H1 (cell line): Measurements from ENCODE around the gene NBAS. TPM values are rescaled to one million over a fixed set of nuclear protein-coding genes. Genes with fewer than 3 reads are reported as not detected.

Experiments
- CTCF ChIA-PET: fragments of 300-600 bp; sonication (Branson Sonifier 250); formaldehyde crosslinking; loops from one replicate; lab custom pipeline; 2021; ENCODE audit not compliant: partially characterized antibody; lab: Charles Lee
- POLR2A ChIA-PET: fragments of 300-600 bp; sonication (Branson Sonifier 250); formaldehyde crosslinking; loops from one replicate; lab custom pipeline; 2021; ENCODE audit warnings: inconsistent platforms; ENCODE audit not compliant: partially characterized antibody; lab: Charles Lee
- DNase-seq, 2 experiments: peaks; one replicate each; pipeline versions ENCODE4 v3.0.0 to v3.0.0-alpha.2; 2010 to 2022; ENCODE audit warnings: low spot score in 2 of 2, low read depth in 1 of 2, mixed read lengths in 1 of 2
- FAIRE-seq: peaks from 2 replicates; lab custom pipeline; 2011; peaks lifted over from hg19 to GRCh38; lab: Jason Lieb, UNC
- H2AFZ ChIP-seq: 2 replicates; pipeline ENCODE4 v1.8.1; 2012; ENCODE audit warnings: low read length, inconsistent platforms
- H2AK5ac ChIP-seq: 2 replicates; pipeline ENCODE4 v1.6.1; 2013; ENCODE audit warnings: low read depth, low read length
- H2BK120ac ChIP-seq: replicated peaks from 2 replicates; pipeline ENCODE3; 2013; ENCODE audit warnings: low read depth, low read length, inconsistent platforms
- H2BK12ac ChIP-seq: 2 replicates; pipeline ENCODE4 v1.6.1; 2013; ENCODE audit warnings: low read depth, low read length
- H2BK15ac ChIP-seq: 2 replicates; pipeline ENCODE4 v1.6.1; 2013; ENCODE audit warnings: low read length
- H2BK20ac ChIP-seq: 2 replicates; pipeline ENCODE4 v1.6.1; 2013; ENCODE audit warnings: low read length
- H2BK5ac ChIP-seq: 2 replicates; pipeline ENCODE4 v1.6.1; 2013; ENCODE audit warnings: low read depth, low read length
- H3K14ac ChIP-seq: 2 replicates; pipeline ENCODE4 v1.6.1; 2013; ENCODE audit warnings: inconsistent platforms; ENCODE audit not compliant: insufficient read length
- H3K18ac ChIP-seq: 2 replicates; pipeline ENCODE4 v1.6.1; 2013; ENCODE audit warnings: low read length; ENCODE audit errors: extremely low read depth
- H3K23ac ChIP-seq: 2 replicates; pipeline ENCODE4 v1.6.1; 2013; ENCODE audit warnings: inconsistent platforms; ENCODE audit not compliant: insufficient read length
- H3K23me2 ChIP-seq: 2 replicates; pipeline ENCODE4 v1.6.1; 2013; ENCODE audit warnings: low read depth, low read length
- H3K27ac ChIP-seq: 2 replicates; pipeline ENCODE4 v1.6.1; 2011; ENCODE audit warnings: low read depth, low read length, inconsistent platforms
- H3K27me3 ChIP-seq, 4 experiments: replicated peaks in 1 of 4; 1 replicate in 1 of 4; 2 replicates in 3 of 4; pipeline versions ENCODE4 v1.6.1 to v1.8.1; 2011 to 2013; ENCODE audit warnings: low read length in 3 of 4, mild to moderate bottlenecking in 3 of 4, inconsistent platforms in 2 of 4, mixed read lengths in 2 of 4, moderate library complexity in 1 of 4; ENCODE audit not compliant: control insufficient read depth in 3 of 4, insufficient read depth in 3 of 4; ENCODE audit errors: extremely low read depth in 1 of 4
- H3K36me3 ChIP-seq, 4 experiments: 2 replicates each; pipeline versions ENCODE4 v1.6.1 to v1.8.1; 2011 to 2013; ENCODE audit warnings: mild to moderate bottlenecking in 4 of 4, low read length in 3 of 4, moderate library complexity in 2 of 4, control low read depth in 1 of 4, inconsistent platforms in 1 of 4; ENCODE audit not compliant: insufficient read depth in 4 of 4, control insufficient read depth in 2 of 4
- H3K4ac ChIP-seq: replicated peaks from 2 replicates; pipeline ENCODE3; 2013; ENCODE audit warnings: low read length, low read depth, mixed read lengths, inconsistent platforms; ENCODE audit not compliant: insufficient read length
- H3K4me1 ChIP-seq, 4 experiments: replicated peaks in 1 of 4; 1 replicate in 1 of 4; 2 replicates in 3 of 4; pipeline versions ENCODE4 v1.6.1 to v1.8.1; 2011 to 2013; ENCODE audit warnings: low read length in 3 of 4, inconsistent platforms in 2 of 4, mixed read lengths in 1 of 4; ENCODE audit not compliant: insufficient read depth in 4 of 4, control insufficient read depth in 3 of 4
- H3K4me2 ChIP-seq, 2 experiments: 2 replicates each; pipeline versions ENCODE4 v1.6.1 to v1.8.1; 2011 to 2013; ENCODE audit warnings: low read depth in 2 of 2, low read length in 2 of 2, control low read depth in 1 of 2, inconsistent platforms in 1 of 2, mild to moderate bottlenecking in 1 of 2; ENCODE audit not compliant: insufficient read depth in 1 of 2
- H3K4me3 ChIP-seq, 4 experiments: fragments of 200-600, 300-600 bp in 1 of 4; sonication (generic), shearing (Covaris generic), sonication (Bioruptor Twin) in 1 of 4; 2 replicates each; pipeline versions ENCODE4 v1.5.1 to v1.8.1; 2011 to 2016; ENCODE audit warnings: low read length in 4 of 4, low read depth in 3 of 4, control low read depth in 2 of 4, inconsistent platforms in 2 of 4, mild to moderate bottlenecking in 2 of 4, mixed read lengths in 1 of 4, moderate library complexity in 1 of 4; ENCODE audit not compliant: insufficient read depth in 2 of 4; ENCODE audit errors: extremely low read depth in 1 of 4
- H3K56ac ChIP-seq: replicated peaks from 2 replicates; pipeline ENCODE3; 2013; ENCODE audit warnings: low read depth, mild to moderate bottlenecking, mixed read lengths, low read length, inconsistent platforms; ENCODE audit not compliant: insufficient read length
- H3K79me1 ChIP-seq: 2 replicates; pipeline ENCODE4 v1.6.1; 2013; ENCODE audit warnings: low read depth, low read length, control low read depth
- H3K79me2 ChIP-seq, 2 experiments: 2 replicates each; pipeline versions ENCODE4 v1.6.1 to v1.8.1; 2012 to 2013; ENCODE audit warnings: low read length in 2 of 2, mild to moderate bottlenecking in 2 of 2, inconsistent platforms in 1 of 2; ENCODE audit not compliant: insufficient read depth in 2 of 2, control insufficient read depth in 1 of 2
- H3K9ac ChIP-seq, 4 experiments: replicated peaks in 1 of 4; 1 replicate in 1 of 4; 2 replicates in 3 of 4; pipeline versions ENCODE4 v1.6.1 to v1.8.1; 2011 to 2013; ENCODE audit warnings: low read depth in 3 of 4, low read length in 3 of 4, control low read depth in 2 of 4, mild to moderate bottlenecking in 2 of 4, moderate library complexity in 2 of 4, inconsistent platforms in 1 of 4; ENCODE audit errors: extremely low read depth in 1 of 4
- H3K9me3 ChIP-seq, 2 experiments: 2 replicates each; pipeline versions ENCODE4 v1.6.1 to v1.8.1; 2012 to 2013; ENCODE audit warnings: mild to moderate bottlenecking in 2 of 2, moderate library complexity in 2 of 2, control low read depth in 1 of 2, inconsistent platforms in 1 of 2, low read depth in 1 of 2, low read length in 1 of 2, mixed read lengths in 1 of 2; ENCODE audit not compliant: insufficient read depth in 2 of 2
- H4K20me1 ChIP-seq, 2 experiments: replicated peaks in 1 of 2; 2 replicates each; pipeline versions ENCODE3 to v1.8.1; 2011 to 2013; ENCODE audit warnings: inconsistent platforms in 2 of 2, low read length in 2 of 2, mild to moderate bottlenecking in 1 of 2; ENCODE audit not compliant: insufficient read depth in 2 of 2, control insufficient read depth in 1 of 2
- H4K5ac ChIP-seq: 2 replicates; pipeline ENCODE4 v1.6.1; 2013; ENCODE audit warnings: low read length, low read depth, mixed read lengths, inconsistent platforms; ENCODE audit not compliant: insufficient read length
- H4K8ac ChIP-seq: 2 replicates; pipeline ENCODE4 v1.8.0; 2013; ENCODE audit warnings: mild to moderate bottlenecking, moderate library complexity, low read length, inconsistent platforms; ENCODE audit not compliant: insufficient read depth; ENCODE audit errors: extremely low read depth
- H4K91ac ChIP-seq: replicated peaks from 2 replicates; pipeline ENCODE3; 2013; ENCODE audit warnings: low read length, mixed read lengths, inconsistent platforms; ENCODE audit not compliant: insufficient read length
- BRCA1 ChIP-seq: IDR thresholded peaks from 2 replicates; pipeline ENCODE4 v1.6.1; 2012; ENCODE audit warnings: low read depth, low read length, improper control_type of control experiment
- EZH2 ChIP-seq: fragments of 200-600 bp; sonication (generic); IDR thresholded peaks from 2 replicates; pipeline ENCODE4 v1.7.1; 2012; ENCODE audit warnings: low read depth, mild to moderate bottlenecking, moderate library complexity, low read length, inconsistent platforms; ENCODE audit not compliant: severe bottlenecking
- GABPA ChIP-seq: IDR thresholded peaks from 2 replicates; pipeline ENCODE4 v1.6.1; 2011; ENCODE audit warnings: mild to moderate bottlenecking, low read length, moderate library complexity, borderline replicate concordance; ENCODE audit not compliant: insufficient read depth
- HDAC2 ChIP-seq, 2 experiments: fragments of 300-600 bp in 1 of 2; sonication (generic) in 1 of 2; IDR thresholded peaks; 2 replicates each; pipeline ENCODE4 v1.6.1; 2011 to 2012; ENCODE audit warnings: low read depth in 2 of 2, low read length in 2 of 2, mild to moderate bottlenecking in 2 of 2, moderate library complexity in 2 of 2, borderline replicate concordance in 1 of 2, inconsistent platforms in 1 of 2
- HDAC6 ChIP-seq: IDR thresholded peaks from one replicate; pipeline ENCODE4 v1.7.1; 2012; ENCODE audit warnings: low read depth, mild to moderate bottlenecking, inconsistent platforms, low read length, moderate library complexity
- POLR2A ChIP-seq, 2 experiments: IDR thresholded peaks; 1 replicate in 1 of 2; 2 replicates in 1 of 2; pipeline ENCODE4 v1.6.1; 2011; ENCODE audit warnings: low read depth in 2 of 2, low read length in 2 of 2, mild to moderate bottlenecking in 2 of 2; ENCODE audit errors: control extremely low read depth in 1 of 2
- RAD21 ChIP-seq, 2 experiments: IDR thresholded peaks in 1 of 2; conservative IDR thresholded peaks in 1 of 2; 2 replicates each; pipeline ENCODE4 v1.6.1; 2011; ENCODE audit warnings: low read depth in 2 of 2, low read length in 2 of 2, improper control_type of control experiment in 1 of 2, inconsistent platforms in 1 of 2, mild to moderate bottlenecking in 1 of 2, moderate library complexity in 1 of 2
- SP2 ChIP-seq: IDR thresholded peaks from 2 replicates; pipeline ENCODE4 v1.6.1; 2012; ENCODE audit warnings: mild to moderate bottlenecking, low read length, inconsistent platforms
- SRF ChIP-seq: IDR thresholded peaks from 2 replicates; pipeline ENCODE4 v1.6.1; 2011; ENCODE audit warnings: mild to moderate bottlenecking, low read depth, low read length, moderate library complexity
- TEAD4 ChIP-seq: IDR thresholded peaks from 2 replicates; pipeline ENCODE4 v1.6.1; 2012; ENCODE audit warnings: low read depth, low read length, inconsistent platforms, mixed read lengths
- ZNF274 ChIP-seq: IDR thresholded peaks from 2 replicates; pipeline ENCODE4 v1.7.0; 2012; ENCODE audit warnings: low read length, borderline replicate concordance; ENCODE audit errors: extremely low read depth
- WGBS, 2 experiments: shearing (Covaris generic) in 1 of 2; methylation state at CpG; one replicate each; pipeline versions ENCODE4 v1.1.6 to v1.1.7; 2013 to 2015; ENCODE audit warnings: low lambda C conversion rate in 2 of 2, mixed read lengths in 2 of 2, inconsistent platforms in 1 of 2, low coverage in 1 of 2, missing lambda C conversion rate in 1 of 2; ENCODE audit not compliant: insufficient replicate concordance in 2 of 2, insufficient coverage in 1 of 2, insufficient read length in 1 of 2; ENCODE audit errors: extremely low coverage in 1 of 2, missing lambda C conversion rate in 1 of 2; 5-methylcytosine and 5-hydroxymethylcytosine counted together
- polyA plus RNA-seq, 7 experiments: library from polyadenylated mRNA; depleted of rRNA in 3 of 7; stranded (reverse) in 5 of 7; unstranded in 2 of 7; fragments of >200 nt in 5 of 7; fragments of 200-250 nt in 2 of 7; gene quantifications; 1 replicate in 5 of 7; 2 replicates in 1 of 7; 4 replicates in 1 of 7; pipeline versions ENCODE4 v1.2.1 to v1.2.3, GENCODE V29; 2011 to 2013; ENCODE audit warnings: missing spikeins in 2 of 7, mixed read lengths in 2 of 7
- total RNA-seq: library from RNA; stranded (reverse); fragmentation: NEBNext Ultra II Directional; extraction: Animal tissue kit (Norgen Biotek cat#: 25700); gene quantifications from 2 replicates; pipeline ENCODE4 v1.2.1, GENCODE V29; 2021
- TF ChIP-seq, protein P1 (sequence below): IDR thresholded peaks from 2 replicates; pipeline ENCODE4 v1.6.1; 2012; ENCODE audit warnings: inconsistent platforms
- TF ChIP-seq, protein P2 (sequence below): IDR thresholded peaks from 2 replicates; pipeline ENCODE4 v1.6.1; 2012; ENCODE audit warnings: inconsistent platforms

Gene NBAS
- total and polyA plus RNA-seq, 2 of the 8 experiments (the other 6 are each of a cell fraction or from before 2014, with no cell fraction given): 19.6 to 34.8 TPM

DNA sequence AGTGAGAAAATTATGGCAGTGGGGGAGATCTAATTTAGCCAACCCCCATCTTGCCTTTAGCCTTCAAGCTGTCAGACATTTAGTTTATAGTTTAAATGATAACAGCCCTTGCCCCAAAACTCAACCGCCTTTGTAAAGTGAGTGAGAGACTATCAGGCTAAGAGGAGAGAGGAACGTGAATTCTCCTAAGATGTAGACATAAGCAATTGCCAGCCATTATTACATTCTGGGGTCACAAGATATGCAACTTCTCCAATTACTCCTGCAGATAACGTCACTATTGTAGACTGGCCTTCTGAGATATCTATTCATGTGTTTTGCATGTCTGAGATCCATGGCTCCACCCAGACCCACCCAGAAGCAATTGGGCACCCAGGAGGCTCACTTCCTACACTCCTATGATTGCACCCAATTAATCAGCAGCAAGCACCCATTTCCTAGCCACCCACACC, 307.3 kb downstream of the NBAS start:
- H2AFZ ChIP-seq: no peak overlapping the region
- H2BK20ac ChIP-seq: no peak overlapping the region
- no peaks in the 10 kb centered on the region for H3K79me2 ChIP-seq
- ChIA-PET CTCF (no interaction called here), POLR2A (no interaction called here)
- H3K56ac ChIP-seq: no peak overlapping the region
- no peak overlapping the region for H3K4me2 ChIP-seq
- H3K14ac ChIP-seq: no peak overlapping the region
- no peak overlapping the region for H3K23ac ChIP-seq
- 92% methylated on average over 3 of the region's 3 CpGs; no CpG with 5 or more reads in 1 of the 2 experiments for WGBS, 2 experiments
- H4K5ac ChIP-seq: no peak overlapping the region
- no peak overlapping the region for H3K4me3 ChIP-seq
- H2BK15ac ChIP-seq: no peak overlapping the region
- no peaks in the 10 kb centered on the region for H3K4me1 ChIP-seq
- H2BK120ac ChIP-seq: no peak overlapping the region
- no peaks in the 10 kb centered on the region for H3K36me3 ChIP-seq
- no peak overlapping the region for H3K27ac ChIP-seq
- DNase-seq: no peak
- FAIRE-seq: no peak
- no peak overlapping the region for H2BK12ac ChIP-seq
- no peak overlapping the region for H4K91ac ChIP-seq
- no peak overlapping the region for H4K8ac ChIP-seq
- no peak overlapping the region for H3K9ac ChIP-seq
- H3K23me2 ChIP-seq: no peaks in the 10 kb centered on the region
- no peak overlapping the region for H3K18ac ChIP-seq
- no peak overlapping the region for H3K4ac ChIP-seq
- no peaks in the 10 kb centered on the region for H3K79me1 ChIP-seq
- H2AK5ac ChIP-seq: no peak overlapping the region
- 0 out of 4 replicates have a peak, but pooled peaks cover 4 to 8% of the 10 kb centered on the region in 2 experiments for H3K9me3 ChIP-seq
- no peak overlapping the region for H2BK5ac ChIP-seq
- no peaks in the 10 kb centered on the region for H4K20me1 ChIP-seq
- H3K27me3 ChIP-seq: no peaks in the 10 kb centered on the region
- TF ChIP-seq RAD21 (IDR thresholded peaks at IDR 0.05 in 1 of 2, conservative IDR thresholded peaks at IDR 0.05 in 1 of 2; ENCODE audit: low read depth in 2 of 2, low read length in 2 of 2): no peak
- no peak for TF ChIP-seq GABPA
- no peak for TF ChIP-seq SP2
- no peak for TF ChIP-seq HDAC2 (IDR thresholded peaks at IDR 0.05; ENCODE audit: borderline replicate concordance in 1 of 2, low read depth in 2 of 2, low read length in 2 of 2)
- TF ChIP-seq SRF: no peak
- no peak for TF ChIP-seq EZH2
- TF ChIP-seq TEAD4: no peak
- no peak for TF ChIP-seq POLR2A (IDR thresholded peaks at IDR 0.05; ENCODE audit: control extremely low read depth in 1 of 2, low read depth in 2 of 2, low read length in 2 of 2)
- TF ChIP-seq, protein P1, sequence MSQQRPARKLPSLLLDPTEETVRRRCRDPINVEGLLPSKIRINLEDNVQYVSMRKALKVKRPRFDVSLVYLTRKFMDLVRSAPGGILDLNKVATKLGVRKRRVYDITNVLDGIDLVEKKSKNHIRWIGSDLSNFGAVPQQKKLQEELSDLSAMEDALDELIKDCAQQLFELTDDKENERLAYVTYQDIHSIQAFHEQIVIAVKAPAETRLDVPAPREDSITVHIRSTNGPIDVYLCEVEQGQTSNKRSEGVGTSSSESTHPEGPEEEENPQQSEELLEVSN: no peak
- no peak for TF ChIP-seq BRCA1
- TF ChIP-seq HDAC6: no peak
- TF ChIP-seq, protein P2, sequence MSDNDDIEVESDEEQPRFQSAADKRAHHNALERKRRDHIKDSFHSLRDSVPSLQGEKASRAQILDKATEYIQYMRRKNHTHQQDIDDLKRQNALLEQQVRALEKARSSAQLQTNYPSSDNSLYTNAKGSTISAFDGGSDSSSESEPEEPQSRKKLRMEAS: no peak
- TF ChIP-seq ZNF274: no peak
